Aortic smooth muscle cell (primary cell): Measurements from ENCODE around the gene BNIP3. TPM values are rescaled to one million over a fixed set of nuclear protein-coding genes. Genes with fewer than 3 reads are reported as not detected.

Source experiments
- total RNA-seq: library from RNA; depleted of rRNA; stranded (reverse); fragments of >200 nt; gene quantifications from 2 replicates; pipeline ENCODE4 v1.2.3, GENCODE V29; 2014

BNIP3 gene
- total RNA-seq: 57.2 and 66.3 TPM in 2 replicates

GRCh38 chr10:131981429-131982184 lies at the start of gene BNIP3:
TSS of gene BNIP3 (minus strand) at chr10:131981923. CDS start at chr10:131981806, 117 bp downstream.

Other genes starting within 250 kb of the BNIP3 start
- 28.8 and 36.2 TPM in 2 replicates for gene PPP2R2D, start 80.9 kb downstream of the BNIP3 start, total RNA-seq
- 0.06 and 0.13 TPM in 2 replicates for gene JAKMIP3, start 84.0 kb upstream of the BNIP3 start, total RNA-seq
- 2.6 and 4.6 TPM in 2 replicates for gene DPYSL4, start 205.0 kb upstream of the BNIP3 start, total RNA-seq